Cardiac fibroblast (primary cell): Measurements from ENCODE around the gene KCNB1.

Experiments used
- DNase-seq, 2 donors: peaks; one replicate each; pipeline versions ENCODE4 v3.0.0 to v3.0.0-alpha.2; 2010; ENCODE audit warnings: low read depth in 2 of 2
- H3K4me3 ChIP-seq, 2 donors: replicated peaks in 1 of 2; 1 replicate in 1 of 2; 2 replicates in 1 of 2; pipeline ENCODE4 v1.5.1; 2011; ENCODE audit warnings: low read depth in 2 of 2, low read length in 2 of 2, mild to moderate bottlenecking in 2 of 2, moderate library complexity in 1 of 2
- TF ChIP-seq, protein P1 (sequence below): IDR thresholded peaks from one replicate; pipeline ENCODE4 v1.5.1; 2011; ENCODE audit warnings: low read depth, mild to moderate bottlenecking, low read length, inconsistent platforms

The KCNB1 gene

GRCh38 chr20:49466114-49466912 is 16.2 kb downstream of the KCNB1 start:
- H3K4me3 ChIP-seq = no peak overlapping the region
- DNase-seq = no peak
- TF ChIP-seq, protein P1, sequence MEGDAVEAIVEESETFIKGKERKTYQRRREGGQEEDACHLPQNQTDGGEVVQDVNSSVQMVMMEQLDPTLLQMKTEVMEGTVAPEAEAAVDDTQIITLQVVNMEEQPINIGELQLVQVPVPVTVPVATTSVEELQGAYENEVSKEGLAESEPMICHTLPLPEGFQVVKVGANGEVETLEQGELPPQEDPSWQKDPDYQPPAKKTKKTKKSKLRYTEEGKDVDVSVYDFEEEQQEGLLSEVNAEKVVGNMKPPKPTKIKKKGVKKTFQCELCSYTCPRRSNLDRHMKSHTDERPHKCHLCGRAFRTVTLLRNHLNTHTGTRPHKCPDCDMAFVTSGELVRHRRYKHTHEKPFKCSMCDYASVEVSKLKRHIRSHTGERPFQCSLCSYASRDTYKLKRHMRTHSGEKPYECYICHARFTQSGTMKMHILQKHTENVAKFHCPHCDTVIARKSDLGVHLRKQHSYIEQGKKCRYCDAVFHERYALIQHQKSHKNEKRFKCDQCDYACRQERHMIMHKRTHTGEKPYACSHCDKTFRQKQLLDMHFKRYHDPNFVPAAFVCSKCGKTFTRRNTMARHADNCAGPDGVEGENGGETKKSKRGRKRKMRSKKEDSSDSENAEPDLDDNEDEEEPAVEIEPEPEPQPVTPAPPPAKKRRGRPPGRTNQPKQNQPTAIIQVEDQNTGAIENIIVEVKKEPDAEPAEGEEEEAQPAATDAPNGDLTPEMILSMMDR = no peak

- no peak for DNase-seq
- no peak overlapping the region for H3K4me3 ChIP-seq
- TF ChIP-seq, protein P1 = no peak
Measured at GRCh38 chr20:49464556-49464955, 17.9 kb downstream of the KCNB1 start.

- DNase-seq = no peak
- TF ChIP-seq, protein P1 = no peak
- no peak overlapping the region for H3K4me3 ChIP-seq
Measured at GRCh38 chr20:49462626-49463025, 19.8 kb downstream of the KCNB1 start.

DNA sequence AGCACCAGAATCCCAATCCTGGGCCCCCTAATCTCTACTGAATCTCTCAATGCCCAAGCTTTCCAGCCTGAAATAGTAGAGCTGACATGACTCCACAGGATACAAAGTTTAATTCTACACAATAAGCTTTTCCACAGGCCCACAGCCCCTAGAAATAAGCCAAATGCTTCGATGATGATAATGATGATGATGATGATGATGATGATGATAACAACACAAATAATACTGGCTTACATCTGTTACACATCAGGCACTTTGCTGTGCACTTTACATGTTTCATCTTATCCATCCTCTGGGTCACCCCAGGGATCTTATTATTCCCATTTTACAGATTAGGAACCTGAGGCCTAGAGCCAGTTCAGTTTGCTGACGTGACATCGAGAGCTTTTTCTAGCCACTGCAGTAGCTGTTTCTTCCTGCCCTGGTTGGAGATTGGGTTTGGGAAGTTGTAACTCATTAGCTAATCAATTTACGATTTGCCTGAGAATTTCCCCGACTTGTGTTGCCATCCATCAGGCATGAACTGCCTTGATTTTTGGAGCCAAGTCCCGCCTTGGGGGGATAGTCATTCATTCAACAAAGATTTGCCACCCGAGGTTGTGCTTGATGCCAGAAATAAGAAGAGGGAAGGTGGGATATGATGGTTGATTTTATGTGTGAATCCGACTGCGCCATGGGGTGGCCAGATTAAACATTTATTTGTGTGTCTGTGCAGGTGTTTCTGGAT is 20.4 kb downstream of the KCNB1 start:
- H3K4me3 ChIP-seq = no peak overlapping the region
- TF ChIP-seq, protein P1 = no peak
- no peak for DNase-seq

DNA sequence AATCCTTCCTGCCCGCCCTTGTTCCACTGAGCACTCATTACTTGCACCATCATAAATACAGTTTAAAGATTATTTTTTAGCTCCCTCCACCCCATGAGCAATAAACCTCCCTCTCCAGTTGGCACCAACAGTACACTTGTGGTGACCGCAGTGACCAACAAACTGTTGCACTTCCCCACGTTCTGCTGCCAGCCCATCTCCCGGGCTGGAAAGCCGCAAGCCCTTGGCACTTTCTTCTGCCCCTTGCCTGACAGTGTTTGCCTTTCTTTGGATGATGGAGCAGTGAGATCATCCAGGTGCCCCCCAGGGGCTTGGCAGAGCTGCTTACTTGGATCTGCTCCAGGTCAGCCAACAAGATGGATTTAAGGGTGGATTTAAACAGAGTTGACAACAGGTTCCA is 21.6 kb downstream of the KCNB1 start:
- H3K4me3 ChIP-seq = no peak overlapping the region
- TF ChIP-seq, protein P1 = no peak
- DNase-seq = no peak

DNA sequence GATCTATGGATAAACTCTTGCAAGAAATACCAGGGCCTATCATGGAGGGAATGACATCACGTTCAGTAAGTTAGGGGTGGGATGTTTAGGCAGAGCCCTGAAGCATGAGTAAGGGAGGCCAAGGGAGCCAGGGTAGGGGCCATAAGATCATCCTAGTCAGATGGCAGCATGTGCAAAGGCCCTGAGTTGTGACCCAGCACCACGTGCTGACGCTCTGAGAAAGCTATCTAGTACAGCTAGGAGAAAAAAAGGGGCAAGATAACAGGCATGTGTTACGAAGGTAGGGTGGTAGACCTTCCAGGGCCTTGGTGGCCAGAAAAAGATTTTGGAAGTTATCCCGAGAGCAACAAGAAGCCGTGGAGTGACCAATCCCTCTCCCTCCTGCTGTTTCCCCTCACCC is 22.3 kb downstream of the KCNB1 start:
- H3K4me3 ChIP-seq = no peak overlapping the region
- no peak for DNase-seq
- TF ChIP-seq, protein P1 = no peak
